ENCODE data around the gene KANSL1. TPM values are rescaled to one million over a fixed set of nuclear protein-coding genes. Genes with fewer than 3 reads are reported as not detected.

Gene KANSL1
- polyA plus RNA-seq, 3 donors = 3.1 to 31.9 (median 4.6) TPM

DNA sequence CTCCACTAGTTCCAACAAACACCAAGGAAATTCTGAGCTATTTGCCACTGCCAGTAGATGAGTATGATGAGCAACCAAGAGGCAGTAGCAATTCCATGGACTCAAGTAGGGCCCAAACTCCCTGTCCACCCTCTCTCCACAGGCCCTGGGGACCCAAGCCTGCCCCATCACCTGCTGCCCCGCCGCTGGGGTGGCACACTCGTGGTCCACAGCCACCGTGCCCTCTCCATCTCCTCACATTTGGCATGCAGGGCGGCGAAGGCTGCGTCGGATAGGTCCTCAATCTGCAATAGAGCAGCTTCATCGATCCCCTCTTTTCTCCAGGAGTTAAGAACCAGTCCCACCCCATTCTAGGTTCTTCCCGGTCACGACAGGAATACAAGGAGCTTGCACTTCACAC, 160.3 kb downstream of the KANSL1 start:
- no peaks in the 10 kb centered on the region for H3K9me3 ChIP-seq (replicated peaks in 1 of 2; ENCODE audit: control insufficient read depth in 1 of 2, insufficient read depth in 1 of 2, low read length in 2 of 2)
- H3K4me3 ChIP-seq (replicated peaks in 1 of 3; ENCODE audit: low read depth in 2 of 3, low read length in 3 of 3) = no peak overlapping the region
- peaks cover 28% of the 10 kb centered on the region for H4K20me1 ChIP-seq (ENCODE audit: insufficient read depth, low read length)
- Mint-ChIP-seq H3K9me3 (peaks cover 0 to 2% (median 0%) of the 10 kb centered on the region in 7 donors), H3K36me3 (peaks cover 85 to 95% of the 10 kb centered on the region in 2 donors), H3K4me3 (no peak overlapping the region), H3K27ac (no peak overlapping the region), H3K4me1 (peaks cover 16% of the 10 kb centered on the region), H3K27me3 (ENCODE audit: low read depth in 3 of 3) (no peaks in the 10 kb centered on the region)
- intact Hi-C loops (cut with micrococcal nuclease) = no loop called here
- peaks cover 88 to 100% of the 10 kb centered on the region in 2 donors for H3K36me3 ChIP-seq (replicated peaks in 1 of 2; ENCODE audit: control insufficient read depth in 1 of 2, insufficient read depth in 2 of 2, low read length in 2 of 2)
- no peak overlapping the region for H3K9ac ChIP-seq (ENCODE audit: insufficient read depth, low read length, poor library complexity, severe bottlenecking)
- H3K27ac ChIP-seq (ENCODE audit: low read depth in 1 of 2, low read length in 2 of 2) = no peak overlapping the region
- 98% methylated on average over 8 of the region's 11 CpGs for WGBS (ENCODE audit: insufficient coverage)
- H3K4me2 ChIP-seq (replicated peaks; ENCODE audit: extremely low read depth, low read length, poor library complexity, severe bottlenecking) = no peak overlapping the region
- H2AFZ ChIP-seq (ENCODE audit: insufficient read depth, low read depth, low read length, poor library complexity, severe bottlenecking) = no peak overlapping the region
- no peaks in the 10 kb centered on the region for H3K79me2 ChIP-seq (ENCODE audit: insufficient read depth, low read length)
- no peaks in the 10 kb centered on the region for H3K27me3 ChIP-seq (ENCODE audit: control insufficient read depth in 2 of 2, insufficient read depth in 2 of 2, low read length in 2 of 2)
- no peak for TF ChIP-seq CTCF (IDR thresholded peaks at IDR 0.05)
- H3K4me1 ChIP-seq (ENCODE audit: control insufficient read depth in 1 of 2, insufficient read depth in 2 of 2, low read length in 2 of 2) = peaks cover under 1 to 7% of the 10 kb centered on the region in 2 donors
- no peak for DNase-seq

DNA sequence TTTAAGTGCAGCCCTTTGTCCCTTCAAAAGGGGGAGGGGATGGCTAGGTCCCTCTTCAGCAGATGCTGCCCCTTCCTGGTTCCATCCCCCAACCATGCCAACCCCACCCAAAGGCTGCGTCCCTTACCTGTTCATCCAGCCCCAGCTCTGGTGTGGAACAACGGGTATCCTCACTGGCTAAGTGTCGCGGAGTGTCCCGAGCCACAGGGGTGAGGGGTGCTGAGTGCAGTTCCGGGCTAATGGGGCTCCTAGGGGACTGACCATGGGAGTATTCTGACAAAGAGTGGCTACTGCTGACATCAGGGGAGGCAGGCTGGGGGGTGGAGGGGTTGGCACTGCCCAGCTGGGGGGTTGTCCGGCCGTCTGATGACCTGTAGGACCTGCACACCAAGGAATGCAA, 161.3 kb downstream of the KANSL1 start:
- Histone ChIP-seq H3K9ac (ENCODE audit: insufficient read depth, low read length, poor library complexity, severe bottlenecking) (no peak overlapping the region), H3K4me2 (replicated peaks; ENCODE audit: extremely low read depth, low read length, poor library complexity, severe bottlenecking) (no peak overlapping the region), H2AFZ (ENCODE audit: insufficient read depth, low read depth, low read length, poor library complexity, severe bottlenecking) (no peak overlapping the region), H3K4me1 (ENCODE audit: control insufficient read depth in 1 of 2, insufficient read depth in 2 of 2, low read length in 2 of 2) (peaks cover 11 to 16% of the 10 kb centered on the region in 2 donors), H3K27ac (ENCODE audit: low read depth in 1 of 2, low read length in 2 of 2) (peak overlapping the region in 1 of 2 donors; percentile 11), H3K4me3 (replicated peaks in 1 of 3; ENCODE audit: low read depth in 2 of 3, low read length in 3 of 3) (no peak overlapping the region), H3K27me3 (ENCODE audit: control insufficient read depth in 2 of 2, insufficient read depth in 2 of 2, low read length in 2 of 2) (no peaks in the 10 kb centered on the region), H3K79me2 (ENCODE audit: insufficient read depth, low read length) (no peaks in the 10 kb centered on the region), H3K36me3 (replicated peaks in 1 of 2; ENCODE audit: control insufficient read depth in 1 of 2, insufficient read depth in 2 of 2, low read length in 2 of 2) (peaks cover 78 to 90% of the 10 kb centered on the region in 2 donors), H3K9me3 (replicated peaks in 1 of 2; ENCODE audit: control insufficient read depth in 1 of 2, insufficient read depth in 1 of 2, low read length in 2 of 2) (no peaks in the 10 kb centered on the region), H4K20me1 (ENCODE audit: insufficient read depth, low read length) (peaks cover 36% of the 10 kb centered on the region)
- Mint-ChIP-seq H3K4me3 (no peak overlapping the region), H3K9me3 (peaks cover 0 to 2% (median 0%) of the 10 kb centered on the region in 7 donors), H3K36me3 (peaks cover 78 to 94% of the 10 kb centered on the region in 2 donors), H3K27ac (peak overlapping the region in 1 of 7 donors; percentile 68), H3K27me3 (ENCODE audit: low read depth in 3 of 3) (no peaks in the 10 kb centered on the region), H3K4me1 (peaks cover 26% of the 10 kb centered on the region)
- TF ChIP-seq CTCF (IDR thresholded peaks at IDR 0.05) = no peak
- intact Hi-C loops (cut with micrococcal nuclease) = no loop called here
- no peak for DNase-seq
- 93% methylated on average over 5 of the region's 8 CpGs for WGBS (ENCODE audit: insufficient coverage)

All from CD14-positive monocyte (primary cell).